HG02981 (cell line): ENCODE data around the gene ZNF212.
"Not testable (repeated sequence)": the region's sequence is repeated elsewhere in the genome, so short reads cannot be mapped to it uniquely, and the experiment has no call there.

ENCODE experiments used
- ATAC-seq: cut with Tn5 transposase; IDR thresholded peaks from one replicate; pipeline ENCODE4 v1.9.1; 2021; ENCODE audit warnings: mild to moderate bottlenecking, moderate library complexity; ENCODE audit not compliant: unreplicated experiment

Gene ZNF212

DNA sequence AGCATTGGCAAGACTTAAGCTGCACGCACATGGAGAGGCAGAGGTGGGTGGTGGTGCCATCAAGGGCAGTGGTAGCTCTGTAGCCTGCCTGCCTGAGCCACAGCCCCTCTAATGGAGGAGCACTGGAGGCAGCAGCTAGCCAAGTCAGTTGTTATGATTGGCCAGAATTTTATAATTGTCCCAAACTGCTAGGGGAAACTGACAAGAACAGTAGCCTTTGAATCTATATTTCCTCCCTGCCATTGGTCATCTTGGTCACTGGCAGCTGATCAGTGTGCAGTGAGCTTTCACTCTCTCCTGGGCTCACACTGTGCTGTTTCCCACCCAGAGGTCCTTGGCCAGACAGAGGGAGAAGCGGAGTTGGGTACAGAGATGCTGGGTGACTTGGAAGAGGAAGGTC lies 12.9 kb downstream of the ZNF212 start:
- ATAC-seq = no peak

DNA sequence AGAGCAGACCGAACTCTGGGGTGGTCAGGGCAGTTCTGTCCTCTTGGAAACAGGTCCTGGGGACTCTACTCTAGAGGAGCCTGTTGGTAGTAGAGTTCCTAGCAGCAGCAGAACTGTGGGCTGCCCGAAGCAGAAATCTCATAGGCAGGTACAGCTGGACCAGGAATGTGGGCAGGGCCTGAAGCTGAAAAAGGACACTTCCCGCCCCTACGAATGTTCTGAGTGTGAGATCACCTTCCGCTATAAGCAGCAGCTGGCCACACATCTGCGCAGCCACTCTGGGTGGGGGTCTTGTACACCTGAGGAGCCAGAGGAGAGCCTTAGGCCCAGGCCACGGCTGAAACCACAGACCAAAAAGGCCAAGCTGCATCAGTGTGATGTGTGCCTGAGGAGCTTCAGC lies 14.2 kb downstream of the ZNF212 start:
- ATAC-seq = no peak

DNA sequence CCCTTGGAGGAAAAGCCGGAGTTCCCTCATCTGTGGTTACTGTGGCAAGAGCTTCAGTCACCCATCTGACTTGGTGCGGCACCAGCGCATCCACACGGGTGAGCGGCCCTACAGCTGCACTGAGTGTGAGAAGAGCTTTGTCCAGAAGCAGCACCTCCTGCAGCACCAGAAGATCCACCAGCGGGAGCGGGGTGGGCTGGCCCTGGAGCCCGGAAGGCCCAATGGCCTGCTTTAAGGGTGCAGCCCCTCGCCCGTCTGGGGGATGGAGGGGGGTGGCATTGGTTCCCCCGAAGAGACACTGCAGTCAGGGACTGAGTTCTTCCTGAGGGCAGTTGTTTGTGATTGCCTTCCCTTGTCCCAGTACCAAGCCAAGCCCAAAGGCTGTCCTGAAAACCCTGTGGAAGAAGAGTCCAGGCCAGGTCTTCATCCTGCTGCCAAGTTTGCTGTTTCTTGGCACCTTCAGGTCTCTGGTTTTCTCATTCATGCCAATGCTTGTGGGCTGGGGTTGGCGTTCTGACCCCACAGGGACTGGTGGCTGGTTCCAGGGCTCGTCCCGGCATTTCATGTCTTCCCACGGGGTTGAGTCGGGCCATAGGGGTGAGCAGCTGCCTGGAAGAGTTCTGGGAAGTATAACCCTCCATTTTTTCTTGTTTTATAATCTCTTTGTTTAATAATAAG lies 14.9 kb downstream of the ZNF212 start:
- no peak for ATAC-seq

DNA sequence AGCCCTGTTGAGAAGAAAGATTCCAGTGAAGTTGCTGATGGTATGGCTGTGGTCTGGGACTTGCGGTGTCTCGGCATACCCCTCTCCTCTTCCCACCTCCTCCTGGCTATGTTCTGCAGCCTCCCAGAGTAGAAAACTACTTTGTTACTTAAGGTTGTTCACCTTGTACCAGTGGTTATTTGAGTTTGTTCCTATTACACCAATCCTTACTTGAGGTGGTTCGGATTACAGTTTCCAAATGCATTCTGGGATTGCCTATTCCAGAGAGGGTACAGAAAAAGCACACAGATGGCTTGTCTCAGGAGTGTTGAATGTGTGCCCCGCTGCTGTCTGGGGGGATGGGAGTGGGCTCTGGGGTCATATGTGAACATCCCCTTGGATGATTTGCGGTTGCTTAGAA lies 15.7 kb downstream of the ZNF212 start:
- ATAC-seq = no peak

DNA sequence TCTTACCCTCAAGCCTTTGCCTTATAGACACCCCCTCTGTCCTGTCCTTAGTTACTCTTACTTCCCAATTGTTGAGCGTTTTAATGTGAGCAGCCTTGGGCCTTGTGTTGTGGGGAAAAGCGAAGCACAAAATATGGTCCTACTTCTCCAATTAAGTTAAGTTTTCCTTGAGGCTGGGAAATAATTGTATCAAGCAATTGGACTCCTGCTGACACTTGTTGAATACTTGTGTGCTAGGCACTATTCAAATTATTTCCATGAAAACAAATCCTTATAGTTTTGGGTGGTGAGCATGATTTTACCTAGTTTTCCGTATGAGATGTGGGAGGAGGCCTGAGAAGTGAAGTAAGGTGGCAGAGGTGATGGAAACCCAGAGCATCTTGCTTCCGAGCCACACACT lies 17.1 kb downstream of the ZNF212 start:
- no peak for ATAC-seq

DNA sequence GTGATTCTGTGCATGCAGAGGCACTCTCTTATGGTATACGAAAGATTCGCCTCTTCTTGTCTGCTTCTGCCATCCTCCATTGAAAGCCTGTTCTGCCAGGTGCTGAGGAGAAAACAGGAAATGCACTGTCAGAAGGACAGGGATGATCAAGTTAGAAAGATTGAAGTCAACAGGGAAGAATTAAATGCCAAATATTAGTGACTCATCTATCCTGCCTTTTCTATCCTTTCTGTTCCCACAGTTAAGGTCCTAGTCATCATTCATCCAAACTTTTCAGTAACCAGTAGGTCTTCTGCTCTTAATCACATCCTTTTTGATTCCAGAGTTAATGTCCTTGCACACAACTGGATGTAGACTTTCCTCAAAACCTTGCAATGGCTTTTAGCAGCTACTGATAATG lies 17.7 kb downstream of the ZNF212 start:
- no peak for ATAC-seq

DNA sequence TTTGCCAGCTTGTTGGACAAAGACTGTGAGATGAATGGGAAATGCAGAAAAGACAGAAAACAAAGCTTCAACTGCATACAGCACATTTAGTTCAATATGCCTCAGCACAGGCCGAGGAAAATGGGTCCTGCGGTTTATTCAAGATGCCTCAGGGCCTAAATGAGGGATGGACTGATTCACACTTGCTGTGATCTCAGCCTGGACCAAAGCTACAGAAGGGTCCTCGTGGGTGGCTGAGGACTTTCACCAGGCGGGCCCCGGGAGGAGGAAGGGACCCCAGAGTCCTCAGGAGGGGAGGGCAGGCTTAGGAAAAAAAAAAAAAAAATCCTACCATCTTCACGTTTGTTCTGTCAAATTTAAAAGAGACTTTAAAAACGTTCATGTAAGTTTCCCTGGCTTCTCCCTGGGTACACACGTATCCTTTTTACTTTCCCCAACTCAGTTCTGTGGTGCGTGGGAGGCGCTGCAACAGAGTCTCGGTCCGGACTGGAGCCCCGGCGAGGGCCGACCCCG lies 21.9 kb downstream of the ZNF212 start:
- no peak for ATAC-seq

DNA sequence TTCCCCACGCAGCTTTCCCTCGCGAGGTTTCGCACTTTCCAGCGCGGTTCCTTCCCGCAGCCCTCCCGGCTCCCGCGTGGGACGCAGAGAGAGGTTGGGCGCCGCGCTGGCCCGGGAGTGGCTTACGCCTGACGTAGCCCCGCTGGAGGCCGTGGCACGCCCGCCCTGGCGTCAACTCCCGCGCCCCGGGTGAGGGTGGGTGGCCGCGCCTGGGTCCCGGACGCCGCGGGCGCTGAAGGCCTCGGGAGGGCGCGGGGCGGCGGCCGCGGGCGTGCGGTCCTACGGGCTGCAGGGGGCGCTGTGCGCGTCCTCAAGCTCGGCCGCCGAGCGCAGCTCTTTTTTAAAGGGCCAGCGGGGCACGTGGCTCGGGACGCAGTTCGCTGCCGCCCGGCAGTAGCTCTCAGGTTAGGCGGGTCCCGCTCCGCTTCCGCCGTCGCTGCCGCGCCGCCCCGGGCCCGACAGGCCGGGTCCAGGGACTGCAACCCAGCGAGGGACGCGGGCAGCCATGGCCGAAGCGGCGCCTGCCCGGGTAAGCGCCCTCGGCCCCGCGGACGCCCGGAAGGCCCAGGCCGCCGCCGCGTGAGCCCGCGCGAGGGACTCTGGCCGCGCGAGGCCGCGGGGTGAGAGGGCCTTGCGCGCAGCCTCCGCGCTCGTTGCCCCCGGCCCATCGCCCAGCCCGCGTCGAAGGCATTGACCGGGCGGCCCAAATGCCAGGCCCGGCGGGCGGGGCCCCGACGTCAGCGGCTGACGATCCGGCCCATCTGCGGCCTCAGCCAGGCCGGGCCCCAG lies 22.6 kb downstream of the ZNF212 start, which contains the start of gene ZNF783:
Gene ZNF783 (plus strand): TSS at position 368 of the 789 bp plus-strand sequence. CDS start 138 bp downstream, at position 506.
- peak; percentile 80 for ATAC-seq

DNA sequence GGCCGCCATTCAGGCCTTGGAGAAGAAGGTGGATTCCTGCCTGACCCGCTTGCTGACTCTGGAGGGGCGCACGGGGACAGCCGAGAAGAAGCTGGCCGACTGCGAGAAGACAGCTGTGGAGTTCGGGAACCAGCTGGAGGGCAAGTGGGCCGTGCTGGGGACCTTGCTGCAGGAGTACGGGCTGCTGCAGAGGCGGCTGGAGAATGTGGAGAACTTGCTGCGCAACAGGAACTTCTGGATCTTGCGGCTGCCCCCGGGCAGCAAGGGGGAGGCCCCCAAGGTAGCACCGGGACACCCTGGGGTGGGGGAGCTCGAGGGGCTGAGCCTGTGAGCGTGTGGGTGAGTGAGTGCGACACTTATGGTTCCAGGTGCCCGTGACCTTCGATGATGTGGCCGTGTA lies 27.0 kb downstream of the ZNF212 start:
- no peak for ATAC-seq

DNA sequence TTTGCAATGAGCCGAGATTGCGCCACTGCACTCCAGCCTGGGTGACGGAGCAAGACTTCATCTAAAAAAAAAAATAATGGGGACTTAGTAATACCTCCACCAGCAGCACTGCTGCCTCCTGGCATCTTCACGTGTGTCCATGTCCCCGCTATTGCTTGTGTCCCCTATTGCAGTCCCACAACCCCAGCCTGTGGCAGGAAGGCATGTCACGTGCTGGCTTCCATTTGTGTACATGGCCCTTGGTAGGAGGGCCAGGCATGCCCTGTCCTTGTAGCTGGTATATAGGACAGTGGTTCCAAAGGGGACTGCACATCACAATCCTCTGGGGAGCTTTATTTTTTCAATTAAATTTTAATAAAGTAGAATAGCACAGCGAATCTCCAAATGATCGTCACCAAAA lies 28.3 kb downstream of the ZNF212 start:
- no peak for ATAC-seq

DNA sequence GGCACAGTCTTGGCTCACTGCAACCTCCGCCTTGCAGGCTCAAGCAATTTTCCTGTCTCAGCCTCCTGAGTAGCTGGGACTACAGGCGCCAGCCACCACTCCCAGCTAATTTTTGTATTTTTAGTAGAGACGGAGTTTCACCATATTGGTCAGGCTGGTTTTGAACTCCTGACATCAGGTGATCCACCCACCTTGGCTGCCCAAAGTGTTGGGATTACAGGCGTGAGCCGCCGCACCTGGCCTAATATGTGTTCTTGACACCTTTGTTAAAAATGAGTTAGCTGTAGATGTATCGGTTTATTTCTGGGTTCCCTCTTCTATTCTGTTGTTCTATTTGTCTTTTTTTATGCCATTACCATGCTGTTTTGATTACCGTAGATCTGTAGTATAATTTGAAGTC lies 35.0 kb downstream of the ZNF212 start:
- not testable (repeated sequence) for ATAC-seq

DNA sequence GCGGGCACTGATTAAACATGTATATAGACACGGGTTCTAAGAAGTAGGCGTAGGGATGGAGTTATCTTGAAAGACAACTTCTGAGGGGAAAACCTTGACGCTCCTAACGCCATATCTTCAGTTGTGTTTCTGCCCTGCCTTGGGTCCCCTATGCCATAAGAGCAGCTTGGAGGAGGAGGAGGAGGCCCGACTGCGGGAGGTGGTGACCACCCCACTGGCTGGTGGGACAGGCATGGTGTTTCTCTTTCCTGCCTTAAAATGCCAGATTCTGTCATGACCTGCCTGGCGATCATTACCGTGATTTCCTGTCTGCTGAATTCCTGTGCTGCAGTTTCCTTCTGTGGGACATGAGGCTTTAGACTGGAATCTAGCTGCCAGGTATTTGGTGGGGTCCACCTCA lies 38.4 kb downstream of the ZNF212 start:
- ATAC-seq = no peak

DNA sequence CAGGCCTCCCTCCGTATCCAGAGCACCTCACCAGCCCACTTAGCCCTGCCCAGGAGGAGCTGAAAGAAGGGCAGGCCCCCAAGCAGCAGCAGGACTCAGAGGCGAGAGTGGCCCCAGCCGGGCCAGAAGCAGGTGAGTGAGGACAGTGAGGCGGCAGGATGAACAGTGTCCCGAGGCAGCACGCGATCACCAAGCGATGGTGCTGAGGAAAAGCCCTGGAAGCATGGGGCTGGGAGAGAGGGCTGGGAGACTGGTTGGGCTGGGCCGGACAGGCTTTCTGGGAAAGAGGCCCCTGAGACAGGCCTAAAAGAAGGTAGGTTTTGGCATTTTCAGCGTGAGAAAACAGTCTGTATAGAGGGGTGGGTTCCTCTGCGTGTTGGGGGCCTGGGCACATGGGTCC lies 38.9 kb downstream of the ZNF212 start:
- ATAC-seq = no peak

DNA sequence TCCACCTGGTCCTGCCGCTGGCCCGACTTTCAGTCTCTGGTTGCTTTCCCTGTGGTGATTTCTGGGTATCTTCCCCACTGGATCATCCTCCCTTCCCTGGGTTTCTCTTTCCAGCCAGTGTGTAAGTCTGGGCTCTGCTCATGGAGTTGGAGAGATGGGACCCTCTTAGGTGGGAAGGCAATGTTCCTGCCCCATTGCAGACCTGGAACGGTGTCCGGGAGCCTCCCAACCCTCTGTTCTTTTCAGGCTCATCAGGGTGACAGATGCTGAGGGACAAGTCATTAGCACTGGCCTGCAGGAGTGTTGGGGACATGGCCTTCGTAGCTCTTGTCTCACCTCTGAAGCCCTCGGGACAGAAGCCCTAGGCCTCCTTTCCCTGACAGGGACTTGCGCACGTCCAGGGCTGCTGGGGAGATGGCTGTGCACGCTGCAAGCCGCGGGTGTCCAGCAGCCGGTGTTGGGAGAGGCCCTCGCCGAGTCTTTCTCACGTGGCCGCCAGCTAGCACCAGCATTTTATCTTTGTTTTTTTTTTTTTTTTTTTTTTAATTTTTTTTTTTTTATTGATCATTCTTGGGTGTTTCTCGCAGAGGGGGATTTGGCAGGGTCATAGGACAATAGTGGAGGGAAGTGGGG lies 39.8 kb downstream of the ZNF212 start:
- ATAC-seq = no peak

DNA sequence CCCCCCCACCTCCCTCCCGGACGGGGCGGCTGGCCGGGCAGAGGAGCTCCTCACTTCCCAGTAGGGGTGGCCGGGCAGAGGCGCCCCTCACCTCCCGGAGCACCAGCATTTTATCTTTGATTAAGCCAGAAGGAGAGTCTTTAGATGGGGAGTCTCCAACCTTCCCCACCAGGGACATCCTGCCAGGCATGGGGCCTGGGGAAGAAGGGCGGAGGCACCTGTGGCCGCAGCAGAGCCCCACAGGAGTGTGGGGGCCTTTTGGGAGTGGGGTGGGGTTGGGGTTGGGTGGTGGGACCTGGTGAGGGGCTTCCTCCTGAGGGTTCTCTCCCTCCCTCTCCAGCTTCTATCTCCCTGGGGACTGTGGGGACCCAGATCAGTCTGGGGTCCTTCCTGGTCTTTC lies 40.7 kb downstream of the ZNF212 start:
- ATAC-seq = no peak

DNA sequence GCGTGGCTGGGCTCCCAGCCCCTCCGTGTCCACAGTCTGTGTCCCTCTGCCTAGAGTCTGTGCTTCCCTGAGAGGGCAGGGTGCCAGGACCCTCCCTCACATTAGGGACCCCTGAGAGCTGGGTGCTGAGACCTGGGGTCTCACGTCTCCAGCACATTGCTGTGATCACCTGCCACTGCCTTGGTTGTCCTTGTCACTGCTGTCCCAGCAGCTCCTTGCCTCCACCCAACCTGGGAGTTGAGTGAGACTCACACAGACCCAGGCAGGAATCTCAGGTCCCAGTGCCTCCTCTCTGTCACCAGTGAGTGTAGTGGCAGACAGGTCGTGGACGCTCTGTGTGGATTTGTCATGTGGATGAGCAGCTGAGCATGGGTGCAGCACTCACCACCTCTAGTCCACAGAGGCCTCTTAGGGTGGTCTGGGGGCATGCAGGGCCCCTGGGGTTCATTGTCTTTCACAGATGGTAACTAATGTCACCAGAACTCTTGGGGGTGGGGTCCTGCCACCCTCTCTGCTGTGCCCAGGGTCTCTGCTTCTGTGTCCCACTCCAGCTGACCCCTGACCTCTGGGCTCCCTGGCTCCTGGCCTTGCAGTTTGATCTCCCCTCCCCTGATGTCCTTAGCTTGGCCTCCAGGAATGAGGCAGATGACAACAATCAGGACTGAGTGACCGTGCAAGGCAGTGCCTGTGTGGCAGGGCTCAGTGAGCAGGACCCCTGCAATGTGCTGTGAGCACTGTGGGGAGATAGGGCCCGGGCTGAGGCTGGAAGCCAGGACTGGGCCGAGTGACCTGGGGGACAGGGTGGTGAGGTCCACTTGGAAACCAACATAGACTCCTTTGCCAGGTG lies 41.4 kb downstream of the ZNF212 start:
- ATAC-seq = no peak

DNA sequence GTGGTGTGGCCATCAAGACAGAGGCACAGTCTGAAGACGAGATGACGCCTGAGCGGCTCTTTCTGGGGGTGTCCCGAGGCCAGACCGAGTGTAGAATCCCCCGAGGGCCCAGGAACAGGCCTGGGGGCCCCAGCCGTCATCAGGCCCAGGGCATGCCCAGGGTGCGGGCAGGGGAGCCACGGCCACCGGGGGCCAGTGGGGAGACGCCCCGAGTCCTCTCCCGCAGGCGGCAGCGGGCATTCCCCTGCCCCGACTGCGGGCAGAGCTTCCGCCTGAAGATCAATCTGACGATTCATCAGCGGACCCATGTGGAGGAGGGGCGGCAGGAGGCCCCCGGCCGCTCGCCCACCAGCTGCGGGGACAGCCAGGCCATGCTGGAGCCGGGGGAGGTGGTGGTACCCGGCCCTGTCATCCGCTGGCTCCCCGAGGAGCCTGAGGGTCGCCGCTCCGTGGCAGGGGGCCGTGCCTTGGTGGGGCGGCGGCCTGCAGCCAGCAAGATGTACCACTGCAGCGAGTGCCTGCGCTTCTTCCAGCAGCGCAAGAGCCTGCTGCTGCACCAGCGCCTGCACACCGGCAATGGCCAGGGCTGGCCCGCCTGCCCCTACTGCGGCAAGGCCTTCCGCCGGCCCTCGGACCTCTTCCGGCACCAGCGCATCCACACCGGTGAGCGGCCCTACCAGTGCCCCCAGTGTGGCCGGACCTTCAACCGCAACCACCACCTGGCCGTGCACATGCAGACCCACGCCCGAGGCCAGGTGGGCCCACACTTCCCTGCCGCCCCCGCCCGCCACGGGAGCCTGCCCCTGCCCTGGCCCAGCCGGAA lies 42.3 kb downstream of the ZNF212 start:
- ATAC-seq = no peak

DNA sequence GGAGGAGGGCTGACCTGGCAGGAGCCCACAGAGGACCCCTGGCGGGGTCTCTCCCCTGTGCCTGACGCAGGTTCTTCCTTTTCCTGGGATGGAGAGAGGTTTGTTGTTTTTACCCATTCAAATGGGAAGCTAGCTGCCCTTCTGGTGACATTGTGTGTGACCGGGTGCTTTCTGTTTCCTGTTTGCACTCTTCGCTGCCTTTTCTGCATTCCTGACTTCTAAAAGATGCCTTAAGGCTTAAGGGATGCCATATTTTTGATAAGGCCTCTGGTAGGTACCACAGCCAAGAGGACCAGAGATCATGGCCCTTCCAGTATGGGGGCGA lies 42.8 kb downstream of the ZNF212 start:
- ATAC-seq = no peak

DNA sequence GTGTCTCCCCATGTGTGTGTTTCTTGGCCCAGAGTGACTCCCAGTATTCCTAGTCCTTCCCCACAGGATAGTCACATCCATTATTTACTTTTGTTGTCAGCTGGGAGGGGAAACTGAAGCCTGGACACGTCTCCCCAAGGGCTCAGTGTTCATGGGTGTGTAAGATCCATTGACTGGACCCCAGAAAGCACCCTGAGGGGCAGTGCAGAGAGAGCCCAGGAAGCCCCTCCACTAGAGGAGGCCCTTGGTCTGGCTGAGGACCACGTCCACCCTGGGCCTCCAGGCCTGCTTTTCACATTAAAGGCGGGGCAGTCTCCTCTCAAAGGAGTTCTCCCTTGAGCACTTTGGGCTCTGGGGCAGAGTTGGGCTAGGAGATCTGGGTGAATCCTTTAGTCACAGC lies 43.9 kb downstream of the ZNF212 start:
- no peak for ATAC-seq

DNA sequence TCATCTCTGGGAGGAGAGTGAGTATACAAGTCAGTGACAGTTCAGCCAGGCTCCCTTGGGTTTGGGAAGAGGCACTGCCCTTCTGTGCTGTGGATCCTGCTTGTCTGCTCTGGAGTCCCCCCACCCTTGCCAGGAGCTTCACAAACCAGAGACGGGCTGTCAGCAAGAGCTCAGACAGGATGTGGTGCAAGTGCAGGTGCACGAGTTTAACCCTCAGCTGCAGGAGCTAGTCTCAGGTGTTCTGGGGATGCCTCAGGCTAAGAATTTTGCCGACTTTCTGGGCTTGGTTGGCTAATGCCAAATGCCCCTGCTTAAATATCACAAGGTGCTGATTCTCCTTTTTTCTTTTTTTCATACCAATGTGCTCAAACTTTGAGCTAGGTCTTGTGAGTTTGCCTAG lies 44.9 kb downstream of the ZNF212 start:
- peak; percentile 26 for ATAC-seq
